ENCODE results near the gene POTEH.
"Not testable (repeated sequence)": the region's sequence is repeated elsewhere in the genome, so short reads cannot be mapped to it uniquely, and the experiment has no call there.

DNA sequence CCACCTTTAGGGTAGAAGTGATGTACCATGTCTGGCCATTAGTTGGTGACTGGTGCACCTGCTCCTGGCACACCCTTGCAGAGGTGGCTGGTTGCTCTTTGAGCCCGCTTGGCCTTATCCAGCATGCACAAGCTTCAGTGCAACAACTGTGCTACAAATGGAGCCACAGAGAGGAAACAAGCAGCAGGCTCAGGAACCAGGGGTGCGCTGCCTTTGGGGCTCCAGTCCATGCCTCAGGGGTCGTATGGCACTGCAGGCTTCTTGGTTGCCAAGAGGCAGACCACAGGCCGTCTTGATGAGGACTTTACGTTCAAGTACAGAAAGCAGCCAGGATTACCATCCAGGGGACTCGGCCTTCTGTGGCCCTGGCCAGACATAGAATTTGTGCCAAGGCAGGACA lies 44.6 kb downstream of the POTEH start:
- TF ChIP-seq POLR2A, CTCF (IDR thresholded peaks at IDR 0.05): not testable (repeated sequence)
